ENCODE results near the gene INO80D.
"Not testable (repeated sequence)": the region's sequence is repeated elsewhere in the genome, so short reads cannot be mapped to it uniquely, and the experiment has no call there.

DNA sequence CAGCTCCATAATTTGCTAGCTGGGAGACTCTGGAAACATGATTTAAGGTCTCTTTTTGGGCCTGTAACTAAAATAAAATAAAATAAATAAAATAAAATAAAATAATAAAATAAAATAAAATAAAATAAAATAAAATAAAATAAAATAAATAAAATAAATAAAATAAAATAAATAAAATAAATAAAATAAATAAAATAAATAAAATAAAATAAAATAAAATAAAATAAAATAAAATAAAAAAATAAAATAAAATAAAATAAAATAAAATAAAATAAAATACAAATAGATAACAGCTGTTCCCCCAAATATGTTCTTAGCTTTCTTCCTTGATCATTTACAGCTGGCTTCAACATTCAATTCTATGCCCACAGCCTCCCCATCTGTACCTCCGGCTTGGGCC lies 97.3 kb downstream of the INO80D start:
- not testable (repeated sequence) for TF ChIP-seq CTCF (IDR thresholded peaks at IDR 0.05; ENCODE audit: low read length); EZH2 (IDR thresholded peaks at IDR 0.05; ENCODE audit: borderline replicate concordance, low read length)
